ENCODE results near the gene RMRP. TPM values are rescaled to one million over a fixed set of nuclear protein-coding genes. Genes with fewer than 3 reads are reported as not detected.

RMRP gene
- total RNA-seq, 1 donor from 2014 or later, result 24,340 TPM

DNA sequence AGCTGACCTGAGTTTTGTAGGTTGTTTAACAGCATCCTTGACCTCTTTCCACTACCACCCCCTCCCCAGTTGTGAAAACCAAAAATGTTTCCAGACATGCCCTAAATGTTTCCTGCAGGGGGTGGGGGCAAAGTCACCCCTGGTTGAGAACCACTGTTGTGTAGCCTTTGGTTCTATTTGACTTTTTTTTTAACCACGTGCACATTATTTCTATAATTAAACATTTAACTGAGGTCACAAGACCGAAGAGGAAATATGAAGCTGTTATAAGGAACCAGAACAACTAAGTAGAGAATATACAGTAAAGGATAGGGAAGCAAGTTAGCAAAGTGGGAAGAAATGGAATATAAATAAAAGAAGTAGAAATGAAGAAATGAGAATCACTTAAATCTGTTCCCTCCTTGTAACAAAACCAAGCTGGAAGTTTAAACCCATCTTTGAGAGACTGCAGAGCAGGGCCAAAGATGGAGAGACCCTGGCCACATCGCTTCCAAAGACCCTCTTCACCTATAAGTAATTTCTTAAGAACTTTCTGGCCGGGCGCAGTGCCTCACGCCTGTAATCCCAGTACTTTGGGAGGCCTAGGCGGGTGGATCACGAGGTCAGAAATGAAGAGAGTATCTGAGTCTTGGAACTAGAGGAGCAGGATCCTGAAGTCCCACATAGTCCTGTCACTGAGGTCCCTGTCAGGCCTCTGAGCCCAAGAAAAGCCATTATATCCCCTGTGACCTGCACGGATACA lies 21.5 kb downstream of the RMRP start:
- peak; percentile 51 to 54 for ATAC-seq
- DNase-seq, result no peak
- Histone ChIP-seq H3K9me3 (no peaks in the 10 kb centered on the region), H3K27ac (peak overlapping the region; percentile 53), H3K4me3 (no peak overlapping the region), H3K4me1 (peaks cover 19% of the 10 kb centered on the region), H3K36me3 (no peaks in the 10 kb centered on the region), H3K27me3 (ENCODE audit: low read depth) (no peaks in the 10 kb centered on the region)
- intact Hi-C loops (cut with DNase I), result no loop called here
- TF ChIP-seq, protein P1, sequence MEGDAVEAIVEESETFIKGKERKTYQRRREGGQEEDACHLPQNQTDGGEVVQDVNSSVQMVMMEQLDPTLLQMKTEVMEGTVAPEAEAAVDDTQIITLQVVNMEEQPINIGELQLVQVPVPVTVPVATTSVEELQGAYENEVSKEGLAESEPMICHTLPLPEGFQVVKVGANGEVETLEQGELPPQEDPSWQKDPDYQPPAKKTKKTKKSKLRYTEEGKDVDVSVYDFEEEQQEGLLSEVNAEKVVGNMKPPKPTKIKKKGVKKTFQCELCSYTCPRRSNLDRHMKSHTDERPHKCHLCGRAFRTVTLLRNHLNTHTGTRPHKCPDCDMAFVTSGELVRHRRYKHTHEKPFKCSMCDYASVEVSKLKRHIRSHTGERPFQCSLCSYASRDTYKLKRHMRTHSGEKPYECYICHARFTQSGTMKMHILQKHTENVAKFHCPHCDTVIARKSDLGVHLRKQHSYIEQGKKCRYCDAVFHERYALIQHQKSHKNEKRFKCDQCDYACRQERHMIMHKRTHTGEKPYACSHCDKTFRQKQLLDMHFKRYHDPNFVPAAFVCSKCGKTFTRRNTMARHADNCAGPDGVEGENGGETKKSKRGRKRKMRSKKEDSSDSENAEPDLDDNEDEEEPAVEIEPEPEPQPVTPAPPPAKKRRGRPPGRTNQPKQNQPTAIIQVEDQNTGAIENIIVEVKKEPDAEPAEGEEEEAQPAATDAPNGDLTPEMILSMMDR (IDR thresholded peaks at IDR 0.05), result no peak

DNA sequence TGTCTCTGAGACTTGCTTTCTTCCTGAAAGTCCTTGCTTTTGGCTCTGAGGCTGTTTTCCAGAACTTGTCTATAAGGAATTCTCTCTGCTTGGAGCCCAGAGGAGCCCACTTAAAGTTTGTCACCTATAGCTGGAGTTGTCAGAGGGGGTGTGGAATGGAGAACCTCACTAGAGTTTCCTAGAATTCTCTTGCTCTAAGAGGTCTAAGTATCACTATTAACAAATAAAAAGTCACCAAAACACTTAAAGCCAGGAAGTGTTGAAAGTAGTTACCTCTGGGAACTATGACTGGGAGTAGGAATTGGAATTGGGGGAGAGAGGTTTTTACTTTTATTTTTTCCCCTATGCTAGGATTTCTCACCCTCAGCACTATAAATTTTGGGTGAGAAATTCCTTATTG lies 22.1 kb downstream of the RMRP start:
- Histone ChIP-seq H3K27me3 (ENCODE audit: low read depth) (no peaks in the 10 kb centered on the region), H3K4me1 (peaks cover 19% of the 10 kb centered on the region), H3K27ac (peak overlapping the region; percentile 53), H3K4me3 (no peak overlapping the region), H3K9me3 (no peaks in the 10 kb centered on the region), H3K36me3 (no peaks in the 10 kb centered on the region)
- TF ChIP-seq, protein P1 (IDR thresholded peaks at IDR 0.05), result no peak
- ATAC-seq, result peak in 1 of 2 donors; percentile 73
- no peak for DNase-seq
- intact Hi-C loops (cut with DNase I), result no loop called here

DNA sequence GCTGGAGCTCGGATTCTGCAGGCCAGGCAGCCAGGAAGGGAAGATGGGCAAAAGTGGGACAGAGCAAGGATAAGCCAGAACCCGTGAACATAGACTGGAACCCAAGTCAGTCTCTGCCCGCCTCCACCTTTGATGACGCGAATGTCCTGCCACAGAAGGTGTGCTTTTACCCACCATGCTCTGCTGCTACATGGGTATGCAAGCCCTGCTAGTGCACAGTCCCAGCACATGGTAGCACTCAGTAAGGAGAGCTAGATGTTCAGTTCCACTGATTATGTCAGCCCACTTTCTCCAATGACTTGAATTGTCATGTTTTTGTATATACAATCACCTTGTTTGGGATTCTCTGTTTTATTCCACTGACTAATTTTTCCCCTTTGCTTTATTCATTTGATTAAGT lies 28.2 kb downstream of the RMRP start:
- Histone ChIP-seq H3K27ac (no peak overlapping the region), H3K4me3 (no peak overlapping the region), H3K36me3 (no peaks in the 10 kb centered on the region), H3K27me3 (ENCODE audit: low read depth) (no peaks in the 10 kb centered on the region), H3K4me1 (no peaks in the 10 kb centered on the region), H3K9me3 (no peaks in the 10 kb centered on the region)
- ATAC-seq, result no peak
- DNase-seq, result no peak
- TF ChIP-seq, protein P1 (IDR thresholded peaks at IDR 0.05), result no peak
- intact Hi-C loops (cut with DNase I), result no loop called here

DNA sequence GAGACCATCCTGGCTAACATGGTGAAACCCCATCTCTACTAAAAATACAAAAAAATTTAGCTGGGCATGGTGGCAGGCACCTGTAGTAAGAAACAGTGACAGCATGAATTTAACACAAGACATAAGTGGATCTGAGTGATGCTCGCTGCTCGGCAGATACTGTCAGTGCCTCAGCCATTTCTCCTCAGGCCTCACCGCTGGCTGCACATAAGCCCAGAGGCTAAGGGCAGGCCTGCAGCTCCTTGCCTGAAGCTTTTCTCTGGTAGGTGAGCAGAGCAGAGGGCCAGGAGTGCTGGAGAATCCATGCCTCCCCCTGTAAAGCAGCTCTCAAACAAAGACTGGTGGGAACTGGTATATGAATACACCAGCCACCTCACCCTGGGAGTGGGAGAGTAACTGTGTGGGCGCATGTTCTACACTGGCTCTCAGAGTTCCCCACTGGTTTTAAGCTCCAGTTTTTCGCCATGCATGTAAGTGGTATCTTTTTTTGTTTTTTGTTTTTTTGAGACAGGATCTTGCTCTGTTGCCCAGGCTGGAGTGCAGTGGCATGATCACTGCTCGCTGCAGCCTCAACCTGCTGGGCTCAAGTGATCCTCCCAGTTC lies 29.3 kb downstream of the RMRP start:
- no peak for ATAC-seq
- no peaks in the 10 kb centered on the region for H3K4me1 ChIP-seq
- no peaks in the 10 kb centered on the region for H3K9me3 ChIP-seq
- TF ChIP-seq, protein P1 (IDR thresholded peaks at IDR 0.05), result no peak
- H3K4me3 ChIP-seq, result no peak overlapping the region
- intact Hi-C loops (cut with DNase I), result no loop called here
- H3K36me3 ChIP-seq, result no peaks in the 10 kb centered on the region
- DNase-seq, result no peak
- no peak overlapping the region for H3K27ac ChIP-seq
- H3K27me3 ChIP-seq (ENCODE audit: low read depth), result no peaks in the 10 kb centered on the region

DNA sequence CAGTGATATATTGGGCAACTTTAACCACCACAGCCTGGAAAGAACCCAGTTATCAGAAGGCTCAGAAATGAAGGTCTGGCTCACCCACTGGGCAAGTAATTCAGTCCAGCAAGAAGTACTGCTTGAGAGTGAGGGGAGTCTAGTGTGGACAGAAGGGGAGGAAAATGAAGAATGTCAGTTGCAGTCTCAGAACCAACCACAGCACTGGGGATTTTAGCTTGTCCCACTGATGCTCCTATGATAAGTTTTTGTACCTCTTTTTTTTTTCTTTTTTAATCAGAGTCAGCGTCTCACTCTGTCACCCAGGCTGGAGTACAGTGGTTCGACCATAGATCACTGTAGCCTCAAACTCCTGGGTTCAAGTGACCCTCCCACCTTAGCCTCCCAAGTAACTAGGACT lies 30.2 kb downstream of the RMRP start:
- Histone ChIP-seq H3K27ac (no peak overlapping the region), H3K9me3 (no peaks in the 10 kb centered on the region), H3K27me3 (ENCODE audit: low read depth) (no peaks in the 10 kb centered on the region), H3K4me3 (no peak overlapping the region), H3K36me3 (no peaks in the 10 kb centered on the region), H3K4me1 (no peaks in the 10 kb centered on the region)
- DNase-seq, result no peak
- ATAC-seq, result no peak
- intact Hi-C loops (cut with DNase I), result no loop called here
- TF ChIP-seq, protein P1 (IDR thresholded peaks at IDR 0.05), result no peak

Data from lower lobe of right lung (tissue), 2 donors.